GM10847 (cell line): ENCODE data around the gene ZNF445.

Source experiments
- POLR2A ChIP-seq: IDR thresholded peaks from 2 replicates; pipeline ENCODE4 v1.6.1; 2011; ENCODE audit not compliant: insufficient read length; ENCODE audit errors: extremely low read depth

Gene ZNF445

GRCh38 chr3:44416031-44417030, 61.1 kb downstream of the ZNF445 start:
- no peak for TF ChIP-seq POLR2A

DNA sequence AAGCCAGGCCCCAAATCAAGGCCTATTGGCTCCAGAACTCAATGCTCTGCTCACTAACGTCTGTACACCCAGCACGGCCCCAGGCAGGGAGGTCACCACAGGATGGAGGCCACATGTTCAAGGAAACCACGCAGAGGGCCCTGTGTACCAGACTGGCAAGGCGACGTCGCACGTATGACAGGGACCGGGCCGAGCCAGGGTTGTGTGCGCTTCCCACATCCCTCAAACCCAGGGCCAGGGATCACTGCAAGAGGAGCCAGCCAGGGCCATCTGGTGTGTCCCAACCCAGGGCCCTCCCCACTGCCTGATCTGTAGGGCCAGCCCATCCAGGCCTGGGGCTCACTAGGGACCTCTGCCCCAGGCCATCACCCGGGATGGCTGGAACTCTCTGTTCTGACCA, 62.0 kb downstream of the ZNF445 start:
- TF ChIP-seq POLR2A: no peak

GRCh38 chr3:44414517-44415090, 62.9 kb downstream of the ZNF445 start:
- no peak for TF ChIP-seq POLR2A

DNA sequence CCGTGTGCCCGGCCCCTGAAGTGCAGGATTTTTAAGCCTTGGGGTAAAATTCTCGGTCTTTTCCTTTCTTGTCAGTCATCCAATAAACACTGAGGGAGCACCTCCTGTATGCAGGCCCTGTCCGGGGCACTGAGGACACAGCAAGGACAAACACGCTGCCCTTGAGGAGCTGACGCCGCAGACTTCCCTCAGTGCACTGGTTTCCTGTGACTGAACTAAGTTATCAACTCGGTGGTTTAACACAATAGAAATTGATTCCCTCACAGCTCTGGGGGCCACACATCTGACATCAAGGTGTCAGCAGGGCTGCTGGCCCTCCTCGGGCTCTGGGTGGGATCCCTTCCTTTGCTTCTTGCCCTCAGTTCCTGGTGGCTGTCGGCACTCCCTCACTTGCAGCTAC, 65.1 kb downstream of the ZNF445 start:
- TF ChIP-seq POLR2A: no peak

GRCh38 chr3:44411031-44411645, 66.3 kb downstream of the ZNF445 start:
- TF ChIP-seq POLR2A: no peak

- TF ChIP-seq POLR2A: no peak
These were observed 67.6 kb downstream of the ZNF445 start for GRCh38 chr3:44409640-44410410.

- TF ChIP-seq POLR2A: no peak
These were observed 74.9 kb downstream of the ZNF445 start for GRCh38 chr3:44402548-44402947.

GRCh38 chr3:44400771-44401170, 76.7 kb downstream of the ZNF445 start:
- no peak for TF ChIP-seq POLR2A

DNA sequence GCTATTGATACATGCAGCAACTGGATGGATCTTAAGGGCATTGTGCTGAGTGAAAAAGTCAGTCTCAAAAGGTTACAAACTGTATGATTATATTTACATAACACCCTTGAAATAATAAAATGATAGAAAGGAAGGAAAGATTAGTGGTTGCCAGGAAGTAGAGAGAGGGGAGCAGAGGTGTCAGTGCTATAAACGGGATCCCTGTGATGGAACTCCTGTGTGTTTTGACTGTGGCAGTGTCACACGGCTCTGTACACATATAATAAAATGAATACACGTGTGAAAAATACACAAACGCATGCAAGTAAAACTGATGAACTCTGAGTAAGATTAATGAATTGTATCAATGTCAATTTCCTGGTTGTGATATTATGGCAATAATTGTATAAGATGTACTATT, 78.6 kb downstream of the ZNF445 start:
- no peak for TF ChIP-seq POLR2A

DNA sequence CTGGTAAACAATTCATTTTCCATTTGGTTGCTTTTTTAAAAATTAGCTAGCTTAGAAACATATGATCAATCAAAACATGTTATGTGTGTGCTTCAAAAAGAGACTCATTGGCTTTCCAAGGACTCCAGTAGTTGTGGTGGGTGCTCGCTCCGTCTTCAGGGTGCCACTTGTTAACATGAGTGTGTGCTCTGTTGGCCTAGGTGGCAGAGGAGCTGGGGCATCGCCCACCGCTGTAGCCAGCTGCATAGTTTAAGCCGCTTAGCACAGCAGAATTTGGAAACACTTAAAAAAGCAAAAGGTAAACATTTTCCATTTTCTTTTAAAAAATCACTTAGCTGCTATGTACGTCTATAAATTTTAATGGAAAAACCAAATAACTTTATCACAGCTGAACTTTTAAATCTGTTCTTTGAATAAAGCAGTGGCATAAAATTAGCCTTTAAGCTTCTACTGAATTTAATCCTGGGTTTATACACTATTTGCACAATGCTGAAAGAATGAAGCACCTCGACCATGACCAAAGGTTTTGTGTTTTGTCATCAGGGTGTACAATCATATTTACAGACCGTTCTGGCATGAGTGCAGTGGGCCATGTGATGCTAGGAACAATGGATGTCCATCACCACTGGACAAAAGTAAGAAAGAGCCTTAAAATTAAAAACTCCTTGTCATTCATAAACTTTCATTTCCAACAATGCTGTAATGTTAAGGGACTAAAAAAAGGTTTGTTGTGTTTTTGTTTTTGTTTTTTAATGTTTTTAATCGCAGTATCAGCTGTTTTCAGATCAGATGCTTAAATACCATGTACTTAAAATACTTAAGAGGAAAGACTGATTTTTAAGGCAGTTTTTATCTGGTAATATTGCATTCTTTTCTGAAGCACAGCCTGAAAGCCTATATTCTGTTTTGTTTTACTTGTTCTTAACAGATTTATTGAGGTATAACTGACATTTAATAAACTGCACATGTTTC, 81.0 kb downstream of the ZNF445 start:
- no peak for TF ChIP-seq POLR2A

- TF ChIP-seq POLR2A: no peak
These were observed 81.8 kb downstream of the ZNF445 start for GRCh38 chr3:44395714-44396113.

GRCh38 chr3:44392489-44392888, 85.0 kb downstream of the ZNF445 start:
- TF ChIP-seq POLR2A: no peak

- no peak for TF ChIP-seq POLR2A
These were observed 90.1 kb downstream of the ZNF445 start for GRCh38 chr3:44387404-44387803.
